LNCAP (cell line): ENCODE measurements around the gene TSPAN9.

Source experiments
- CTCF ChIP-seq: fragments of 450-650 bp; IDR thresholded peaks from 2 replicates; pipeline ENCODE4 v1.5.1; 2017; ENCODE audit warnings: mild to moderate bottlenecking

TSPAN9 gene

GRCh38 chr12:3305904-3306619, 228.9 kb downstream of the TSPAN9 start:
- no peak for TF ChIP-seq CTCF

GRCh38 chr12:3307389-3307788, 230.2 kb downstream of the TSPAN9 start:
- no peak for TF ChIP-seq CTCF

GRCh38 chr12:3308063-3308462, 230.9 kb downstream of the TSPAN9 start:
- no peak for TF ChIP-seq CTCF

- TF ChIP-seq CTCF: no peak
Observed at GRCh38 chr12:3308609-3309008, 231.4 kb downstream of the TSPAN9 start.

- TF ChIP-seq CTCF: no peak
Observed at GRCh38 chr12:3309805-3310204, 232.6 kb downstream of the TSPAN9 start.

- TF ChIP-seq CTCF: no peak
Observed at GRCh38 chr12:3310271-3311026, 233.3 kb downstream of the TSPAN9 start.

- no peak for TF ChIP-seq CTCF
Observed at GRCh38 chr12:3311027-3311402, 233.8 kb downstream of the TSPAN9 start.
